Fibroblast of lung (primary cell): Measurements from ENCODE around the gene NRCAM. TPM values are rescaled to one million over a fixed set of nuclear protein-coding genes. Genes with fewer than 3 reads are reported as not detected.
A peak's percentile ranks its signal among the peaks of the same experiment; 100 is the strongest.

ENCODE experiments used
- DNase-seq, 2 donors: peaks; one replicate each; pipeline versions ENCODE4 v3.0.0 to v3.0.0-alpha.2; 2010; ENCODE audit warnings: low read depth in 2 of 2
- H2AFZ ChIP-seq: 2 replicates; pipeline ENCODE4 v1.5.1; 2012; ENCODE audit warnings: low read length, control low read depth, inconsistent platforms
- H3K27ac ChIP-seq: 2 replicates; pipeline ENCODE4 v1.5.1; 2011; ENCODE audit warnings: low read length, control low read depth; ENCODE audit not compliant: insufficient read depth
- H3K27me3 ChIP-seq: 2 replicates; pipeline ENCODE4 v1.5.1; 2011; ENCODE audit warnings: mild to moderate bottlenecking, low read length; ENCODE audit not compliant: control insufficient read depth, insufficient read depth
- H3K36me3 ChIP-seq: 2 replicates; pipeline ENCODE4 v1.5.1; 2011; ENCODE audit warnings: low read length; ENCODE audit not compliant: control insufficient read depth, insufficient read depth
- H3K4me1 ChIP-seq: 2 replicates; pipeline ENCODE4 v1.5.1; 2011; ENCODE audit warnings: low read length; ENCODE audit not compliant: control insufficient read depth, insufficient read depth; ENCODE audit errors: extremely low read depth
- H3K4me2 ChIP-seq: 2 replicates; pipeline ENCODE4 v1.5.1; 2011; ENCODE audit warnings: low read length, control low read depth; ENCODE audit not compliant: insufficient read depth; ENCODE audit errors: extremely low read depth
- H3K4me3 ChIP-seq, 4 experiments: fragments of 200-600 bp in 1 of 4; sonication (generic) in 1 of 4; replicated peaks in 1 of 4; 2 replicates each; pipeline ENCODE4 v1.5.1; 2011 to 2016; ENCODE audit warnings: low read length in 4 of 4, low read depth in 3 of 4, mild to moderate bottlenecking in 3 of 4, control low read depth in 2 of 4, inconsistent platforms in 1 of 4, mixed read lengths in 1 of 4; ENCODE audit not compliant: insufficient read depth in 1 of 4; ENCODE audit errors: control extremely low read depth in 1 of 4
- H3K79me2 ChIP-seq: 2 replicates; pipeline ENCODE4 v1.5.1; 2012; ENCODE audit warnings: mild to moderate bottlenecking, low read length, inconsistent platforms; ENCODE audit not compliant: control insufficient read depth, insufficient read depth
- H3K9ac ChIP-seq: 2 replicates; pipeline ENCODE4 v1.5.1; 2011; ENCODE audit warnings: mild to moderate bottlenecking, low read length, control low read depth; ENCODE audit not compliant: insufficient read depth
- H3K9me3 ChIP-seq: 2 replicates; pipeline ENCODE4 v1.5.1; 2012; ENCODE audit warnings: low read depth, low read length; ENCODE audit not compliant: control insufficient read depth, insufficient read depth
- H4K20me1 ChIP-seq: 2 replicates; pipeline ENCODE4 v1.5.1; 2011; ENCODE audit warnings: low read length; ENCODE audit not compliant: control insufficient read depth, insufficient read depth; ENCODE audit errors: extremely low read depth
- EZH2 ChIP-seq: IDR thresholded peaks from 2 replicates; pipeline ENCODE4 v1.5.1; 2012; ENCODE audit warnings: low read length, control low read depth, mild to moderate bottlenecking; ENCODE audit errors: missing control alignments
- polyA plus RNA-seq, 2 donors: library from polyadenylated mRNA; depleted of rRNA in 1 of 2; stranded (reverse) in 1 of 2; unstranded in 1 of 2; fragments of >200 nt; gene quantifications; 2 replicates each; pipeline ENCODE4 v1.2.1, GENCODE V29; 2011 to 2012; ENCODE audit warnings: missing spikeins in 1 of 2
- total RNA-seq: library from RNA; depleted of rRNA; stranded (reverse); fragments of >200 nt; gene quantifications from 2 replicates; pipeline ENCODE4 v1.2.1, GENCODE V29; 2014
- TF ChIP-seq, protein P1 (sequence below), 2 donors: IDR thresholded peaks in 1 of 2; conservative IDR thresholded peaks in 1 of 2; 1 replicate in 1 of 2; 2 replicates in 1 of 2; pipeline ENCODE4 v1.5.1; 2011 to 2012; ENCODE audit warnings: low read length in 2 of 2, control low read depth in 1 of 2, inconsistent platforms in 1 of 2, low read depth in 1 of 2, mild to moderate bottlenecking in 1 of 2

Gene NRCAM
- total and polyA plus RNA-seq, 2 donors (not counting 1 experiment from before 2014, with no cell fraction given) = 2.1 to 2.2 TPM

DNA sequence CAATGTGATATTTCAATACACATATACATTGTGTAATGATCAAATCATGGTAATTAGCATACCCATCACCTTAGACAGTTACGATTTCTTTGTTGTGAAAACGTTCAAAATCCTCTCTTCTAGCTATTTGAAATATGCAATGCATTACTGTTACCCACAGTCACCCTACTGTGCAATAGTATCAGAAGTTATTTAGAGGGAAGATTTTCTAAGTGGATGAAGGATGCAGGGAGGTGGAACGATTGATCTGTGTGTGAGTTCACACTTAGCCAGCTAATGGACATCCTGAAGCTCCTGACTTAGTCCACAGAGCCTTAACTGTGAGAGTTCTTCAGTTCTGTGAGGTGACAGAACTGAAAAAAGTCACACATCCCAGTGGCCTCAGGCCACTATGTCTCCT is 228.9 kb downstream of the NRCAM start:
- DNase-seq = no peak
- Histone ChIP-seq H3K4me3 (no peak overlapping the region), H3K9ac (no peak overlapping the region), H3K36me3 (no peaks in the 10 kb centered on the region), H3K4me1 (peaks cover 4% of the 10 kb centered on the region), H3K4me2 (no peak overlapping the region), H3K27me3 (no peaks in the 10 kb centered on the region), H3K79me2 (no peaks in the 10 kb centered on the region), H4K20me1 (no peaks in the 10 kb centered on the region), H2AFZ (no peak overlapping the region), H3K9me3 (no peaks in the 10 kb centered on the region), H3K27ac (no peak overlapping the region)
- TF ChIP-seq, protein P1, sequence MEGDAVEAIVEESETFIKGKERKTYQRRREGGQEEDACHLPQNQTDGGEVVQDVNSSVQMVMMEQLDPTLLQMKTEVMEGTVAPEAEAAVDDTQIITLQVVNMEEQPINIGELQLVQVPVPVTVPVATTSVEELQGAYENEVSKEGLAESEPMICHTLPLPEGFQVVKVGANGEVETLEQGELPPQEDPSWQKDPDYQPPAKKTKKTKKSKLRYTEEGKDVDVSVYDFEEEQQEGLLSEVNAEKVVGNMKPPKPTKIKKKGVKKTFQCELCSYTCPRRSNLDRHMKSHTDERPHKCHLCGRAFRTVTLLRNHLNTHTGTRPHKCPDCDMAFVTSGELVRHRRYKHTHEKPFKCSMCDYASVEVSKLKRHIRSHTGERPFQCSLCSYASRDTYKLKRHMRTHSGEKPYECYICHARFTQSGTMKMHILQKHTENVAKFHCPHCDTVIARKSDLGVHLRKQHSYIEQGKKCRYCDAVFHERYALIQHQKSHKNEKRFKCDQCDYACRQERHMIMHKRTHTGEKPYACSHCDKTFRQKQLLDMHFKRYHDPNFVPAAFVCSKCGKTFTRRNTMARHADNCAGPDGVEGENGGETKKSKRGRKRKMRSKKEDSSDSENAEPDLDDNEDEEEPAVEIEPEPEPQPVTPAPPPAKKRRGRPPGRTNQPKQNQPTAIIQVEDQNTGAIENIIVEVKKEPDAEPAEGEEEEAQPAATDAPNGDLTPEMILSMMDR (conservative IDR thresholded peaks at IDR 0.05 in 1 of 2, IDR thresholded peaks at IDR 0.05 in 1 of 2; ENCODE audit: low read depth in 1 of 2, low read length in 2 of 2) = no peak
- TF ChIP-seq EZH2 = no peak

DNA sequence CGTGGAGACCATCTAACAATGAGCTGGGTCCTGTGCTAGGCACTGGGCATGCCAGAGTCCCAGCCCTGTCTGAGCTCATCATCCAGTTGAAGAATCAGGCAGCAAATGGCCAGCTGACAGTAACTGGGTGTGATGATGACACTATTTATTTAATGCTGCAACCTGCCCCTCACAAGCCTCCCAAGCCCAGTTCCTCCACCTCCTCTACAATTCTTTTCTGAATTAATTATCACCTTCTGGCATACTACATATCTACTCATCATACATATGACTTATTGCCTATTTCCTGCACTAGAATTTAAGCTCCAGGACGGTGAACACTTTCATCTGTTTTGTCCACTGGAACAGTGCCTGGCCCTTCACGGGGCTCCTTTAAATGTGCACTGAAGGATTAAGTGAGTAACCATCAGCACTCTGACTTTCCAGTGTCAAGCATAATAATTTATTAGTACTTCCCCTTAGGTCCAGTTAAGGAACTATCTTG is 229.4 kb downstream of the NRCAM start:
- Histone ChIP-seq H3K9me3 (no peaks in the 10 kb centered on the region), H3K9ac (no peak overlapping the region), H2AFZ (no peak overlapping the region), H3K4me3 (no peak overlapping the region), H4K20me1 (no peaks in the 10 kb centered on the region), H3K4me1 (peaks cover 4% of the 10 kb centered on the region), H3K79me2 (no peaks in the 10 kb centered on the region), H3K27me3 (no peaks in the 10 kb centered on the region), H3K4me2 (no peak overlapping the region), H3K36me3 (no peaks in the 10 kb centered on the region), H3K27ac (no peak overlapping the region)
- TF ChIP-seq, protein P1 (conservative IDR thresholded peaks at IDR 0.05 in 1 of 2, IDR thresholded peaks at IDR 0.05 in 1 of 2; ENCODE audit: low read depth in 1 of 2, low read length in 2 of 2) = no peak
- TF ChIP-seq EZH2 = no peak
- DNase-seq = peak in 1 of 2 donors; percentile 43

DNA sequence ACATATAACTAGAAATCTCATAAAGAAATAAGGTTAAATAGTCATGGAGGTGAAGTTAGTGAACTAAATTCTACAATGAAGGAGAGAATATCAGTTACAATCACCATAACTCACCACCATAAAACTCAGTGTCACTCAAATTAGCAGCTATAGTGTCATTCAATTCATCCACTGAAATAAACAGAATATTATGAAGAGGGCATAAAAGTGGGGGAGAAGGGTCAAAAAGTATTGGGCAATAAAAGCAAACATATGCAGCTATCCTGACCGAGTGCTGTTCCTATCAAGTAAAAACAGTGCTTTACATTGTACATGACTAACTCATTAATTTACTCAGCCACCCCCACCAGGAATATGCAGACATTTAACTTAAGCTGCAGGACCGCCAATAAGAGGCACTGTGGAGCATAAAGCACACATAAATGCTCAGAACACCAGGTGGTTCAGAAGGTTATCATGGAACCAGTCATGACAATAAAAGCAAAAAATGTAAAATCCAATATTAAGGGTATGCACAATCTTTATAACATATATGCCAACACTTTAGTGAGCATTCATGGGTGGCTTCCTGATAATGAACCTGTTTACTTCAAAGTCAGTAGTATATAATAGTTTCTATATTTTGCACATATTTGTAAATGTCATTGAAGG is 230.6 kb downstream of the NRCAM start:
- H2AFZ ChIP-seq = no peak overlapping the region
- H3K4me3 ChIP-seq = no peak overlapping the region
- no peaks in the 10 kb centered on the region for H3K79me2 ChIP-seq
- H3K27me3 ChIP-seq = no peaks in the 10 kb centered on the region
- H4K20me1 ChIP-seq = no peaks in the 10 kb centered on the region
- no peak for DNase-seq
- H3K9ac ChIP-seq = no peak overlapping the region
- no peak for TF ChIP-seq EZH2
- TF ChIP-seq, protein P1 (conservative IDR thresholded peaks at IDR 0.05 in 1 of 2, IDR thresholded peaks at IDR 0.05 in 1 of 2; ENCODE audit: low read depth in 1 of 2, low read length in 2 of 2) = no peak
- no peaks in the 10 kb centered on the region for H3K36me3 ChIP-seq
- no peaks in the 10 kb centered on the region for H3K9me3 ChIP-seq
- H3K4me1 ChIP-seq = peaks cover 4% of the 10 kb centered on the region
- no peak overlapping the region for H3K4me2 ChIP-seq
- H3K27ac ChIP-seq = no peak overlapping the region
